ENCODE results near the gene DERA. TPM values are rescaled to one million over a fixed set of nuclear protein-coding genes. Genes with fewer than 3 reads are reported as not detected.

DERA gene
- total RNA-seq, 1 experiment from 2014 or later = 34.7 TPM

- DNase-seq = no peak
- Histone ChIP-seq H3K4me3 (ENCODE audit: insufficient read depth, low read depth, low read length) (no peak overlapping the region), H3K36me3 (replicated peaks; ENCODE audit: control insufficient read depth, insufficient read depth, low read length) (no peaks in the 10 kb centered on the region), H3K27me3 (ENCODE audit: control insufficient read depth, insufficient read depth, low read length) (no peaks in the 10 kb centered on the region)
These were observed 164.8 kb downstream of the DERA start for GRCh38 chr12:16075887-16076286.

GRCh38 chr12:16076557-16076956 is 165.4 kb downstream of the DERA start:
- H3K4me3 ChIP-seq (ENCODE audit: insufficient read depth, low read depth, low read length) = no peak overlapping the region
- peak; percentile 52 for DNase-seq

GRCh38 chr12:16076970-16077522 is 165.9 kb downstream of the DERA start:
- Histone ChIP-seq H3K4me3 (ENCODE audit: insufficient read depth, low read depth, low read length) (no peak overlapping the region), H3K36me3 (replicated peaks; ENCODE audit: control insufficient read depth, insufficient read depth, low read length) (no peaks in the 10 kb centered on the region), H3K27me3 (ENCODE audit: control insufficient read depth, insufficient read depth, low read length) (no peaks in the 10 kb centered on the region)
- no peak for DNase-seq

More at GRCh38 chr12:16076557-16076956, 165.4 kb downstream of the DERA start:
- no peaks in the 10 kb centered on the region for H3K27me3 ChIP-seq (ENCODE audit: control insufficient read depth, insufficient read depth, low read length)
- no peaks in the 10 kb centered on the region for H3K36me3 ChIP-seq (replicated peaks; ENCODE audit: control insufficient read depth, insufficient read depth, low read length)

GRCh38 chr12:16086462-16086861 is 175.3 kb downstream of the DERA start:
- Histone ChIP-seq H3K4me3 (ENCODE audit: insufficient read depth, low read depth, low read length) (no peak overlapping the region), H3K27me3 (ENCODE audit: control insufficient read depth, insufficient read depth, low read length) (no peaks in the 10 kb centered on the region), H3K36me3 (replicated peaks; ENCODE audit: control insufficient read depth, insufficient read depth, low read length) (no peaks in the 10 kb centered on the region)
- no peak for DNase-seq

GRCh38 chr12:16086942-16087341 is 175.8 kb downstream of the DERA start:
- no peaks in the 10 kb centered on the region for H3K36me3 ChIP-seq (replicated peaks; ENCODE audit: control insufficient read depth, insufficient read depth, low read length)
- no peak for DNase-seq
- H3K4me3 ChIP-seq (ENCODE audit: insufficient read depth, low read depth, low read length) = no peak overlapping the region
- no peaks in the 10 kb centered on the region for H3K27me3 ChIP-seq (ENCODE audit: control insufficient read depth, insufficient read depth, low read length)

Other genes with a start within 250 kb of the DERA start
- gene EPS8, start 121.9 kb upstream of the DERA start, total RNA-seq (2014; rRNA removed; shearing (Covaris generic)) = 2.7 and 3.0 TPM in 2 replicates
- gene STRAP, start 28.9 kb upstream of the DERA start, total RNA-seq (2014; rRNA removed; shearing (Covaris generic)) = 116 and 117 TPM in 2 replicates

All from H7 (cell line).